IMR-90 (cell line): Measurements from ENCODE around the gene KCNH4.
A peak's percentile ranks its signal among the peaks of the same experiment; 100 is the strongest.

Experiments used
- MAZ ChIP-seq: IDR thresholded peaks from 2 replicates; pipeline ENCODE4 v1.6.1; 2012; ENCODE audit warnings: low read depth, mild to moderate bottlenecking, low read length, improper control_type of control experiment, moderate library complexity, borderline replicate concordance
- NFE2L2 ChIP-seq: fragments of 150-350 bp; IDR thresholded peaks from 2 replicates; pipeline ENCODE4 v1.6.1; 2016; ENCODE audit warnings: low read depth, mild to moderate bottlenecking, low read length
- POLR2A ChIP-seq: IDR thresholded peaks from 2 replicates; pipeline ENCODE4 v1.6.1; 2012; ENCODE audit warnings: mild to moderate bottlenecking, low read depth, low read length
- RCOR1 ChIP-seq: IDR thresholded peaks from 2 replicates; pipeline ENCODE4 v1.6.1; 2012; ENCODE audit warnings: mild to moderate bottlenecking, low read length, improper control_type of control experiment; ENCODE audit not compliant: insufficient replicate concordance
- TF ChIP-seq, protein P1 (sequence below): conservative IDR thresholded peaks from 2 replicates; pipeline ENCODE4 v1.5.1; 2012; ENCODE audit warnings: mild to moderate bottlenecking, low read depth, low read length, improper control_type of control experiment

DNA sequence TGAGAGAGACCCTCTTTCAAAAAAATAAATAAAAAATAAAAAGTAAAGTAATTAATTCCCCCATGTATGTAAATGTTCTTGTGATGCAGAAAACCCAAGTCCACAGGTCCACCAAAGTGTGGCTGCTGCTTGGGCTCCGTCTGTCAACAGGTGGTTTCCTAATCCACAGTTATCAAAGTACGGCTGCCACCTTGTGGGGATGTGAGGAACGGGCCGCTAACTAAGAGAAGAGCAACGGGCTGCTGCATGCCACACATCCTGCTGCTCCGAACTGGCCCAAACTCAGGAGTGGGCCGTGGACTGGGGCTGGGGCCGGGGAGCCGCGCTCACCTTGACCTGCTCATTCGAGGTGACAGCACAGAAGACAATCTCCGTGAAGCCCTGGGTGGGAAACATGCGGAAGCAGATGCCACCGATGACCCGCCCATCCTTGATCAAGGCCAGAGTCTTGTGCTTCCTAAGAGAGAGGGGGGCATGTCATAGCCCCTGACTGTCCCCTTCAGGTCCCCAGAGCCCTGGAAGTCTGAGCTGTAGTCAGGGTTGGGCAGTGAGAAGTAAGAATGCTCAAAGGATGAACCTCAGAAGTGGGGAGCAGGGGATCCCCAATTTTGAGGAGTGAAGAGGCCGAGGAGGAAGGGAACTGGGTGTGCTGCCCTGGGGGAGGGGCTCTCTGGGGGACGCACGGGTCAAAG is 64.1 kb downstream of the KCNH4 start:
- TF ChIP-seq, protein P1, sequence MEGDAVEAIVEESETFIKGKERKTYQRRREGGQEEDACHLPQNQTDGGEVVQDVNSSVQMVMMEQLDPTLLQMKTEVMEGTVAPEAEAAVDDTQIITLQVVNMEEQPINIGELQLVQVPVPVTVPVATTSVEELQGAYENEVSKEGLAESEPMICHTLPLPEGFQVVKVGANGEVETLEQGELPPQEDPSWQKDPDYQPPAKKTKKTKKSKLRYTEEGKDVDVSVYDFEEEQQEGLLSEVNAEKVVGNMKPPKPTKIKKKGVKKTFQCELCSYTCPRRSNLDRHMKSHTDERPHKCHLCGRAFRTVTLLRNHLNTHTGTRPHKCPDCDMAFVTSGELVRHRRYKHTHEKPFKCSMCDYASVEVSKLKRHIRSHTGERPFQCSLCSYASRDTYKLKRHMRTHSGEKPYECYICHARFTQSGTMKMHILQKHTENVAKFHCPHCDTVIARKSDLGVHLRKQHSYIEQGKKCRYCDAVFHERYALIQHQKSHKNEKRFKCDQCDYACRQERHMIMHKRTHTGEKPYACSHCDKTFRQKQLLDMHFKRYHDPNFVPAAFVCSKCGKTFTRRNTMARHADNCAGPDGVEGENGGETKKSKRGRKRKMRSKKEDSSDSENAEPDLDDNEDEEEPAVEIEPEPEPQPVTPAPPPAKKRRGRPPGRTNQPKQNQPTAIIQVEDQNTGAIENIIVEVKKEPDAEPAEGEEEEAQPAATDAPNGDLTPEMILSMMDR: peak; percentile 88
- TF ChIP-seq MAZ: no peak
- no peak for TF ChIP-seq POLR2A
- TF ChIP-seq NFE2L2: no peak
- TF ChIP-seq RCOR1: no peak
